ENCODE results near the gene MAN1A2.

- TF ChIP-seq POLR2A (IDR thresholded peaks at IDR 0.05): no peak
- TF ChIP-seq POLR2AphosphoS5 (IDR thresholded peaks at IDR 0.05): no peak
- TF ChIP-seq CTCF (IDR thresholded peaks at IDR 0.05): no peak
These were observed 49.4 kb downstream of the MAN1A2 start for GRCh38 chr1:117416546-117417125.
